GM19452 (cell line): Measurements from ENCODE around the gene NAIF1.
A peak's percentile ranks its signal among the peaks of the same experiment; 100 is the strongest.
"Not testable (repeated sequence)": the region's sequence is repeated elsewhere in the genome, so short reads cannot be mapped to it uniquely, and the experiment has no call there.

ENCODE experiments used
- ATAC-seq: cut with Tn5 transposase; IDR thresholded peaks from one replicate; pipeline ENCODE4 v1.9.1; 2021; ENCODE audit not compliant: unreplicated experiment

NAIF1 gene

GRCh38 chr9:128088253-128088945 is 21.3 kb upstream of the NAIF1 start:
- no peak for ATAC-seq

GRCh38 chr9:128087262-128087661 is 20.1 kb upstream of the NAIF1 start:
- ATAC-seq: no peak

GRCh38 chr9:128085943-128086342 is 18.8 kb upstream of the NAIF1 start:
- no peak for ATAC-seq

- no peak for ATAC-seq
Observed at GRCh38 chr9:128084746-128085145, 17.6 kb upstream of the NAIF1 start.

GRCh38 chr9:128082151-128082550 is 15.0 kb upstream of the NAIF1 start:
- ATAC-seq: no peak

- ATAC-seq: no peak
Observed at GRCh38 chr9:128081056-128081455, 13.9 kb upstream of the NAIF1 start.

- no peak for ATAC-seq
Observed at GRCh38 chr9:128080206-128080605, 13.1 kb upstream of the NAIF1 start.

GRCh38 chr9:128078504-128079434 is 11.6 kb upstream of the NAIF1 start:
- no peak for ATAC-seq

GRCh38 chr9:128077847-128078503 is 10.9 kb upstream of the NAIF1 start:
- ATAC-seq: no peak

- no peak for ATAC-seq
Observed at GRCh38 chr9:128073253-128073886, 6.2 kb upstream of the NAIF1 start.

GRCh38 chr9:128072144-128073021 is 5.3 kb upstream of the NAIF1 start:
- no peak for ATAC-seq

GRCh38 chr9:128071475-128071874 is 4.4 kb upstream of the NAIF1 start:
- ATAC-seq: not testable (repeated sequence)

GRCh38 chr9:128070874-128071273 is 3.8 kb upstream of the NAIF1 start:
- no peak for ATAC-seq

GRCh38 chr9:128068386-128069205 is 1.5 kb upstream of the NAIF1 start:
- peak; percentile 5 for ATAC-seq

GRCh38 chr9:128067645-128068385 is 695 bp upstream of the NAIF1 start, which contains the start of gene SLC25A25:
TSS of gene SLC25A25 (plus strand) at chr9:128068232. CDS start at chr9:128068320, 88 bp downstream.
- ATAC-seq: peak; percentile 66

GRCh38 chr9:128065907-128066712 is 1.0 kb downstream of the NAIF1 start:
- ATAC-seq: no peak
